ENCODE results near the gene DKKL1. TPM values are rescaled to one million over a fixed set of nuclear protein-coding genes. Genes with fewer than 3 reads are reported as not detected.

DKKL1 gene
- total RNA-seq, 1 donor from 2014 or later = not detected

- ATAC-seq (peak; percentile 14), DNase-seq (ENCODE audit: missing footprints) (peak; percentile 42)
These were observed 49.7 kb downstream of the DKKL1 start for GRCh38 chr19:49413348-49413747.

DNA sequence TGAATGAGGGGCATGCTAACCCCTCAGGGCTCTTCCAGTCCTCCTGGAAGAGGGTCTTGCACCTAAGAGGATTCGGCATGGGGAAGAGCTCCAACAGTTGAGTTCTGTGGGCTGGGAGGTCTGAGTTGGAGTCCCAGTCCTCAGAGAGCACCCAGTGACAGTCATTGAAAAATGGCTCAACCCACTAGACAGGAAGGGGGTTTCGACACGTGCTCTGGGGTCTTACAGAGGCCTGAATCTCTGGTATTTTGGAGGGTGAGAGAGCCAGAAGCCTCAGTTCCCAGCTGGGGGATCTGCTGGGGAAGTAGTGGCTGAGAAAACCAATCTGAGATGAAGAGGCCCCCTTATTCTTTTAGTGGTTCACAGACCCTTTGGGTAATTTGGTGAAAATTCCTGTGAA is 50.6 kb downstream of the DKKL1 start:
- DNase-seq (ENCODE audit: missing footprints) (no peak), ATAC-seq (no peak)
- intact Hi-C loops (cut with DNase I) = no loop called here

More at GRCh38 chr19:49413348-49413747, 49.7 kb downstream of the DKKL1 start:
- intact Hi-C loops (cut with DNase I) = no loop called here

GRCh38 chr19:49415102-49415809 is 51.6 kb downstream of the DKKL1 start:
- DNase-seq (ENCODE audit: missing footprints) (no peak), ATAC-seq (no peak)
- intact Hi-C loops (cut with DNase I) = no loop called here

DNA sequence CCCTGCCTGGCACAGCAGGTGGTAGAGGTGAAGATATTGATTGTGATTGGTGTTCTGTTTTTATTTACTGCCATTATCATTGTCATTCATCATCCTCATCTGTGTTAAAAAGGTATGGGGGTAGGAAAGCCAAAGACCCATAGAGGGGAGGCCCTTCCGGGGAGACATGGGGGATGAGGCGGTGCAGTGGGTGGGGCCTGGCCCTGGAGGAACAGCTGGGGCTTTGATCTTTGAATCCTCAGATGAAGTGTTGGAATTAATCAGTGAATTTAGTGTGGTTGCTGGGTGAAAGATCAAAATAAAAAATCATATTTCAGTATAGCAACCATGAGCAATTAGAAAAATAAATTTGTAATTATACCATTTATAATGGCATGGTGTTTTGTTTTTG is 52.1 kb downstream of the DKKL1 start:
- DNase-seq (ENCODE audit: missing footprints) (no peak), ATAC-seq (no peak)
- intact Hi-C loops (cut with DNase I) = no loop called here

DNA sequence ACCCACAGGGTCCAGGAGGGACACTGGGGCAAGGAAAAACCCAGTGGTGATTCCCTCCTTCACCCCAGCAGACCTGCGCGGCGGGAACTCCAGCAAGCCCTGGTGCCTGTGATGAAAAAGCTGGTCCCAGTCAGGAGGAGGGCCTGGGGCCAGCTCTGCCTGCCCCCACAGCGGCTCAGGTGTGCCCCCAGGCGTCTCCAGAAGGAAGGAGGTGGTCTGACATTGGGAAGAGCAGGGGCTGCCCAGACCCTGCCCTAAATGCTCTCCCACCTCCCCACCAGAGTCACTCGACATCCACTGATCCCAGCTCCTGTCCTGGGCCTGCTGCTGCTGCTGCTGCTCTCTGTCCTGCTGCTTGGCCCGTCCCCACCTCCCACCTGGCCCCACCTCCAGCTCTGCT is 53.4 kb downstream of the DKKL1 start:
- DNase-seq (ENCODE audit: missing footprints) (no peak), ATAC-seq (no peak)
- intact Hi-C loops (cut with DNase I) = no loop called here

- no peak for DNase-seq (ENCODE audit: missing footprints)
- intact Hi-C loops (cut with DNase I) = no loop called here
- ATAC-seq = no peak
These were observed 54.8 kb downstream of the DKKL1 start for GRCh38 chr19:49418511-49418910.

DNA sequence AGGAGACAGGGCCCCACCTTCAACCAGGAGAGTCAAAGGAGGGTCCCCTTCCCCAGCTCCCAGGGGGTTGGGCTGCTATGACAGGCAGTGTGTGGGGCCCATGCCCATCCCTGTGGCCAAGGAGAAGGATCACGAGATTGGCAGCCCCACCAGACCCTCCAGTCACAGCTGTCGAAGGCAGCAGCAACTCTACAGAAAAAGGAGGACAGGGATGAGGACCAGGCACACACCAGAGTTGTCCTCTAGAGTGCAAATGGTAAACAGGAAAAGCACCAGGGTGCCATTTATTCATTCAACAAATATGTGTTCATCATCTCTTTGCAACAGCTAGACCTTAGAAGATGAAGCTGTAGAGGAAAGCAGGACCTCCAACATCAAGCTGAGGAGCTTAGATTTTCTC is 55.5 kb downstream of the DKKL1 start:
- ATAC-seq (no peak), DNase-seq (ENCODE audit: missing footprints) (no peak)
- intact Hi-C loops (cut with DNase I) = no loop called here

DNA sequence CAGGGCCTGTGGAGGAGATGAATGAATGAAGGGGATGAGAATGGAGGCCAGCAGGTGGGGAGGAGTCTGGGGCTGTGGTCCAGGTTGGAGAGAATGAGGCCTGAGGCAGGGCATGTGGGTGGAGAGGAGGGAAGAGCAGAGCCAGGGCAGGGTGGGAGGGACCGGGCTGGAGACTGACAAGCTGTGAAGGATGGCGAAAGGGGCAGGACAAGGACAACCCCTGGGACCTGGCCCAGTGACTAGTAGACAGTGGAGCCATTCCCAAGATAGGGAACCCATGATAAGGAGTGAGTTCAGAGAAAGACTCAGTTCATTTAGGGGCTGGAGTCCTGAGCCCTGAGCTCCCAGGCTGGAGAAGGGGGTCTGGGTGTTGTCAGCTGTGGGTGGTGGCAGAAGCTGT is 56.5 kb downstream of the DKKL1 start:
- DNase-seq (ENCODE audit: missing footprints) (no peak), ATAC-seq (no peak)
- intact Hi-C loops (cut with DNase I) = no loop called here

DNA sequence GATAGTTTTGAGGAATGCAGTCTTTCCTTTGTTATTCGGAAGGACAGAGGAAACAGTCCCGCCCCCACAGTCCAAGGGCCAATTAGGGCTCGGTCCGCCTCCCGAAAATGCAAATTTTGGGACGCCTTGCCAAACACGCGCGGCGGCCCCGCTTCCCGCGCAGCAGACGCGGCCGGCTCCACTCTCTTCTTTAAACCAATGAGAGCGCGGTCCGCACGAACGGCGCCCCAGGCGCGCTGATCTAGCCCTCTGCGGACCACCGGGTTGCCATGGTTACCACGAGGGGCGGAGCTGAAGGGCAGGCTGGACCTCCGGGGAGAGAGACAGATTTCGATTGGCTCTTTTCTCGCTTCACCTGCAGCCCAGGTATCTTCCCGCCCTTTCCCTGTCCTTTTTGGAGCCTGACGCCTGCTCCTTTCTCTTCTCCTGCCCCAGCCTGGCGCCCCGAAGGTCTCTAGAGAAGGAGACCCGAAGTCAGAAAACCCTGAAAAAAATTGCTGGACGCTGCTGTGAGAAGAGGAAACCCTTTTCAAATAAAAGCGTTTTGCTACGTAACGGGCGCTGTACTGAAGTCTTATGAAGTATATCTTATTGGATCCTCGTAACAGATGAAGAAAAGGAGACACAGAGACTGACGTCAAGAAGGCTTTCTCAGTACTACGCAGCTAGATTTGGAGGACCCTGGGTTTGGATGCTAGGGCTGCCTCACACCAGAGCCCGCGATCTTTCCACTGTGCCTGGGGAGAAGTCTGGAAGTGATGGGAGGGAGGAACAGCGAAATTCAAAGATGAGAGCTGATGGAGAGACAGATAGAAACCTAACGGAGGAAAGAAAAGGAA is 57.6 kb downstream of the DKKL1 start:
- DNase-seq (ENCODE audit: missing footprints) (peak; percentile 84), ATAC-seq (peak; percentile 61)
- intact Hi-C loops (cut with DNase I) = no loop called here

DNA sequence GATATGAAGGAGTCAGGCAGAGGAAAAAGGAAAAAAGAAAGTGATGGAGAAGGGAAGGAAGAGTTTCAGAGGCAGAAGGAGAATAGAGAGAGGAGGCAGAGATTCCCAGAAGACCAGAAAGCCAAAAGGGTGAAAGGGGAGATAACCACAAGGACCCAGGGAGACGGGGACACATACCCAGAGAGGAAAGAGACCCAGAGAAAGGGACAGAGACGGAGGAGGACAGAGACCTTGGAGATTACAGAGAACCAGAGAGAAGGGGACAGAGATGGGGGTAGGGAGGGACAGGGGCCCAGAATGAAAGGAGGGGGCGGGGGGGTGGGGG is 58.2 kb downstream of the DKKL1 start:
- DNase-seq (ENCODE audit: missing footprints) (no peak), ATAC-seq (no peak)
- intact Hi-C loops (cut with DNase I) = no loop called here

DNA sequence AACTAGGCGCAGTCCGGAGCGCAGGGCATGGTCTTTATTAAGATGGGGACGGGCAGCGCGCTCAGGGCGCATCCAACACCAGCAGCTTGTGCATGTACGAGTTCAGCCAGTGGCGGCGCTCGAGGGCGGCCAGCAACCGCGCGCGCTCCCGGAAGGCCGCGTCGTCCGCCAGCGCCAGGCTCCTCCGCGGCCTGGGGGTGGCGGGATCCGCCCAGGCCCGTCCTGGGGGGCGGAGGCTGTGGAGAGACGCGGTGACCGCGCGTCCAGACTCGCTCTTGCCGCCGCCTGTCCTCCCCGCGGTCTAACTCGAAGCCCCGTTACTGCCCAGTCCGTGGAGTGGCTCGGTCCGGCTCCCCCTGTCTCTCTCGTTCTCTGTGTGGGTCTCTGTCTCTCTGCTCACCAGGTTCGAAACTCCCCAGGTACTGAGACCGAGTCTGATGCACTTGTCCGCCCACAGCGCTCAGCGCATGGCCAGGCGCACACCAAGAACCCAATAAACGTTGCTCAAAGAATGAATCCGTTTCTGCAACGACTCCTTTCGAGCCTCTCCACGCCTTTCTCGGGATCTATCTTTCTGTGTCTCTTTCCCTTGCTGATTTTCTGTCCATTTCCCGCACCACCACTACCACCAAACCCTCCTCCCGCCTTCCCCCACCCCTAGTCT is 58.9 kb downstream of the DKKL1 start:
- DNase-seq (ENCODE audit: missing footprints) (no peak), ATAC-seq (peak; percentile 64)
- intact Hi-C loops (cut with DNase I) = no loop called here

GRCh38 chr19:49423071-49423984 is 59.7 kb downstream of the DKKL1 start, which contains the start of gene PTH2:
Gene PTH2 (minus strand): TSS chr19:49423441. CDS start chr19:49423339, 102 bp downstream.
- ATAC-seq (no peak), DNase-seq (ENCODE audit: missing footprints) (no peak)
- intact Hi-C loops (cut with DNase I) = no loop called here

GRCh38 chr19:49423985-49424303 is 60.3 kb downstream of the DKKL1 start:
- DNase-seq (ENCODE audit: missing footprints) = no peak
- intact Hi-C loops (cut with DNase I) = no loop called here
- ATAC-seq = no peak

Other genes starting within 250 kb of the DKKL1 start
- gene LIN7B, start 249.5 kb upstream of the DKKL1 start, total RNA-seq = 21.1 TPM
- gene C19orf73, start 244.7 kb upstream of the DKKL1 start, total RNA-seq = 1.8 TPM
- gene PPFIA3, start 244.3 kb upstream of the DKKL1 start, total RNA-seq = 4.1 TPM
- 843 TPM for gene HRC, start 208.5 kb upstream of the DKKL1 start, total RNA-seq
- gene TRPM4, start 206.1 kb upstream of the DKKL1 start, total RNA-seq = 28.5 TPM
- 0.92 TPM for gene SLC6A16, start 38.7 kb upstream of the DKKL1 start, total RNA-seq
- gene CD37, start 28.5 kb upstream of the DKKL1 start, total RNA-seq = 9.1 TPM
- 63.6 TPM for gene TEAD2, start 1.5 kb upstream of the DKKL1 start, total RNA-seq
- not detected for gene KASH5, start 24.4 kb downstream of the DKKL1 start, total RNA-seq
- not detected for gene PTH2, start 59.6 kb downstream of the DKKL1 start, total RNA-seq
- gene GFY, start 61.5 kb downstream of the DKKL1 start, total RNA-seq = not detected
- 1.8 TPM for gene SLC17A7, start 77.7 kb downstream of the DKKL1 start, total RNA-seq
- 32.4 TPM for gene PIH1D1, start 87.9 kb downstream of the DKKL1 start, total RNA-seq
- 12.7 TPM for gene ALDH16A1, start 89.3 kb downstream of the DKKL1 start, total RNA-seq
- gene FLT3LG, start 110.3 kb downstream of the DKKL1 start, total RNA-seq = 4.7 TPM
- 1,486 TPM for gene RPL13A, start 123.7 kb downstream of the DKKL1 start, total RNA-seq
- gene RPS11, start 132.6 kb downstream of the DKKL1 start, total RNA-seq = 1,100 TPM
- 105 TPM for gene FCGRT, start 148.8 kb downstream of the DKKL1 start, total RNA-seq
- 7.4 TPM for gene RCN3, start 164.1 kb downstream of the DKKL1 start, total RNA-seq
- 49.6 TPM for gene NOSIP, start 216.7 kb downstream of the DKKL1 start, total RNA-seq
- gene PRRG2, start 217.4 kb downstream of the DKKL1 start, total RNA-seq = 0.76 TPM
- gene PRR12, start 227.3 kb downstream of the DKKL1 start, total RNA-seq = 14.5 TPM